RWPE2 (cell line): Measurements from ENCODE around the gene TEX22.
A peak's percentile ranks its signal among the peaks of the same experiment; 100 is the strongest.

Experiments
- ATAC-seq: fragments of 200-7000 bp; cut with Tn5 transposase; 3 replicates; pipeline ENCODE4 v1.9.1; 2021; ENCODE audit warnings: low read depth
- DNase-seq: peaks from one replicate; pipeline ENCODE4 v3.0.0-alpha.2; 2020; ENCODE audit warnings: low spot score
- H3K27ac ChIP-seq: fragments of 450-650 bp; 2 replicates; pipeline ENCODE4 v1.5.1; 2017; ENCODE audit warnings: mild to moderate bottlenecking; ENCODE audit not compliant: poor library complexity, severe bottlenecking
- H3K27me3 ChIP-seq: fragments of 250-450 bp; sonication (Bioruptor Pico); 2 replicates; pipeline ENCODE4 v1.5.1; 2021; ENCODE audit warnings: mild to moderate bottlenecking, moderate library complexity; ENCODE audit not compliant: insufficient read depth, poor library complexity, severe bottlenecking
- H3K36me3 ChIP-seq: fragments of 250-450 bp; sonication (Bioruptor Pico); 2 replicates; pipeline ENCODE4 v1.5.1; 2020; ENCODE audit warnings: low read depth, mild to moderate bottlenecking, moderate library complexity
- H3K4me1 ChIP-seq: fragments of 250-450 bp; sonication (Bioruptor Pico); 2 replicates; pipeline ENCODE4 v1.5.1; 2021; ENCODE audit warnings: mild to moderate bottlenecking, moderate library complexity; ENCODE audit not compliant: insufficient read depth, poor library complexity, severe bottlenecking
- H3K4me3 ChIP-seq: fragments of 250-450 bp; sonication (Bioruptor Pico); 2 replicates; pipeline ENCODE4 v1.5.1; 2021; ENCODE audit warnings: mild to moderate bottlenecking, moderate library complexity; ENCODE audit not compliant: severe bottlenecking
- H3K9me3 ChIP-seq: fragments of 250-450 bp; sonication (Bioruptor Pico); 2 replicates; pipeline ENCODE4 v1.5.1; 2021; ENCODE audit warnings: mild to moderate bottlenecking, moderate library complexity; ENCODE audit not compliant: severe bottlenecking
- TF ChIP-seq, protein P1 (sequence below): fragments of 450-650 bp; IDR thresholded peaks from one replicate; pipeline ENCODE4 v1.5.1; 2017; ENCODE audit warnings: mild to moderate bottlenecking, moderate library complexity; ENCODE audit not compliant: poor library complexity, severe bottlenecking

TEX22 gene, protein sequence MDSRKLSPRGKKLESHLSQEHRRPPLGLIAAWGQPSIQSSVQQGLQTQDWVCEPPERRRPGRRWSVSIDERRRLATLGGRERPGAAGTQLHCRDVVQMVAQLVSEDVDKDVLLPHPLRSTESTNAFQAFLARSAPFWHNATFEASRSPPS

DNA sequence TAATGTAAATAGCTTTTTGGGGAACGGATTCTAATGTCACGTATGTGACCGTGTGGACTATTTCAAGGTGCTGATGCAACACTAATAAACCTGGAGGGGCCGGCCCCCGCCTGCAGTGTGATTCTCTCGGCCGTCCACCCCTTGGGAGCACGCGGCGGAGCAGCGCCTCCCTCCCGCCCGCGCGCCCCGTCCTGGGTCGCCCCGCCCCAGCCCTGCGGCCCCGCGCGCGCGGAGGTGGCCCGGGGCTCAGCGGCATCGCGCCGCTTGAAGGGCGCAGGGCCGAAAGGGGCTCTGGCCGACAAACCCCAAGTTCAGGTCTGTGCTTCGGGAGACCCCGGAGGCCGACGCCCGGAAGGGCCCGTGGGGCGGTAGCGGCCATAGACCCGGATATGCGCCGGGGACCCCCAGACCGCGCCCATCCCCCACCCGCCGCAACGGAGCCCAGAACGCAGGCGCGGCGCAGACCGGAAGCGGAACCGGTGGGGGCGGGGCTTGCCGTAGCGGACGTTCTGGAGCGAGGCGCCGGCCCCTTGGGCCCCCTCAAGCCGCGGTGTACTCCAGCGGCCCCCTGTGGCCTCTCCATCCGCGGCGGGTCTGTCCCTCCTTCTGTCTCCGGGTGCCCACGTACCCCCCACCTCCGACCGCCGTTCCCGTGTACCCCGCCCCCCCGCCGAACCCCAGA, at the start of gene TEX22:
TEX22 (plus strand) TSS at position 495 of the 682 bp plus-strand sequence. CDS start 803 bp downstream, outside the sequence.
- peaks cover 11% of the 10 kb centered on the region for H3K9me3 ChIP-seq
- DNase-seq (no peak), ATAC-seq (peak; percentile 71)
- no peaks in the 10 kb centered on the region for H3K27me3 ChIP-seq
- peak within 1 kb of the TSS; percentile 54 for H3K4me3 ChIP-seq
- TF ChIP-seq, protein P1, sequence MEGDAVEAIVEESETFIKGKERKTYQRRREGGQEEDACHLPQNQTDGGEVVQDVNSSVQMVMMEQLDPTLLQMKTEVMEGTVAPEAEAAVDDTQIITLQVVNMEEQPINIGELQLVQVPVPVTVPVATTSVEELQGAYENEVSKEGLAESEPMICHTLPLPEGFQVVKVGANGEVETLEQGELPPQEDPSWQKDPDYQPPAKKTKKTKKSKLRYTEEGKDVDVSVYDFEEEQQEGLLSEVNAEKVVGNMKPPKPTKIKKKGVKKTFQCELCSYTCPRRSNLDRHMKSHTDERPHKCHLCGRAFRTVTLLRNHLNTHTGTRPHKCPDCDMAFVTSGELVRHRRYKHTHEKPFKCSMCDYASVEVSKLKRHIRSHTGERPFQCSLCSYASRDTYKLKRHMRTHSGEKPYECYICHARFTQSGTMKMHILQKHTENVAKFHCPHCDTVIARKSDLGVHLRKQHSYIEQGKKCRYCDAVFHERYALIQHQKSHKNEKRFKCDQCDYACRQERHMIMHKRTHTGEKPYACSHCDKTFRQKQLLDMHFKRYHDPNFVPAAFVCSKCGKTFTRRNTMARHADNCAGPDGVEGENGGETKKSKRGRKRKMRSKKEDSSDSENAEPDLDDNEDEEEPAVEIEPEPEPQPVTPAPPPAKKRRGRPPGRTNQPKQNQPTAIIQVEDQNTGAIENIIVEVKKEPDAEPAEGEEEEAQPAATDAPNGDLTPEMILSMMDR: peak; percentile 25
- peak within 1 kb of the TSS; percentile 59 for H3K27ac ChIP-seq
- peaks cover 22% of the 10 kb centered on the region for H3K36me3 ChIP-seq
- H3K4me1 ChIP-seq: no peaks in the 10 kb centered on the region

DNA sequence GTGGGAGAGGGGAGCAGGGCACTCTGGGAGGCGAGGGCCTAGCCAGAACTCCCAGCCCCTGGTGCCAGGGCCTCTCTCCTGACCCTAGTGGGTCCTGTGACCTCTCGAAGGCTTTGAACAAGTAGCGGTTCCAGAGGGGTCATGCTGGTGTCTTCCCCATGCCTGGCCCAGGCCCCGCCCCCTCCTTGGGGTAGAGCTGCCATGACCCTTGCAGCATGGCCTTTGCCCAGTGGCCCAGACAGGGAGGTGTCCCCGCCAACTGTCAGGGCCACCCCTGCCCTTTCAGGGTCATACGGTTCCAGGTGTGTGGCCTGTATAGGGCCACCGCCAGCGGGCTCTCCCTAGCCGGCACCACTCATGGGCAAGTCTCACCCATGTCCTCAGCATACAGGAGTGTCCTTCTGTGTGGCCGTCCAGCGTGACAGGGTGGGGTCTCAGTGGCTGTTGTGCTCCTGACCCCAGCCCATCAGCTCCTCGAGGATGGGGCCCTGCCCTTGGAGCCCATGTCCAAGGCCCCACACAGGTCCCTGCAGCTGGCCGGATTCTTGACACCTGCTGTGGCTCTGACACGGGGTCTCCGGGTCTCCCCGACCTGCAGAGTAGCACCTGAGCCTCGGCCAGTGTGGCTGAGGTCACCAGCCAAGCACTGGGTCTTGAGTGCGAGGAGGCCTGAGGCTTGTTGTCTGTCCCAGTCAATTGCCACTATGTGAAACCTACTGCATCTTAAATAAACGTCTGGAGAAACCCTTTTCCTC, 49.2 kb upstream of the TEX22 start:
- Histone ChIP-seq H3K9me3 (peaks cover 2% of the 10 kb centered on the region), H3K4me1 (peaks cover 2% of the 10 kb centered on the region), H3K4me3 (no peak overlapping the region), H3K27me3 (no peaks in the 10 kb centered on the region), H3K36me3 (peaks cover 4% of the 10 kb centered on the region), H3K27ac (no peak overlapping the region)
- TF ChIP-seq, protein P1: no peak
- ATAC-seq (no peak), DNase-seq (peak; percentile 73)

DNA sequence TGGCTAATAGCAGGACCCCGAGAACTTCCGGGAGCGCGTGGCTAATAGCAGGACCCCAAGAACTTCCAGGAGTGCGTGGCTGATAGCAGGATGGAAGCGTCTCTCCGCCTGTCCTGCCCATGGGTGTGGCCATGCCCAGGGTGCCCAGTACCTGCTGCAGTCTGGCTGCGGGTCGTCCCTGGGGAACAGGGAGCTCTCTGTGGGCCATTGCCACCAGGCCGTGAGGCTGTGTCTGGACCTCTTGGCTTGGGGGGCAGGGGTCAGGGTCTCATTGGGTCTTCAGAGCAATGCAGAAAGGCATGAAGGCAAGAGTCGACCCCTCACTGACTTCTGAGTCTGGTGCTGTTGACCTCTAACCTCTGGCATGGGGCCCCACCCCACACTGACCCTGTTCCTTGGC, 48.3 kb upstream of the TEX22 start:
- no peak overlapping the region for H3K4me3 ChIP-seq
- peaks cover 4% of the 10 kb centered on the region for H3K36me3 ChIP-seq
- no peaks in the 10 kb centered on the region for H3K9me3 ChIP-seq
- H3K4me1 ChIP-seq: peaks cover 2% of the 10 kb centered on the region
- ATAC-seq (no peak), DNase-seq (peak; percentile 71)
- no peaks in the 10 kb centered on the region for H3K27me3 ChIP-seq
- no peak overlapping the region for H3K27ac ChIP-seq
- TF ChIP-seq, protein P1: no peak

DNA sequence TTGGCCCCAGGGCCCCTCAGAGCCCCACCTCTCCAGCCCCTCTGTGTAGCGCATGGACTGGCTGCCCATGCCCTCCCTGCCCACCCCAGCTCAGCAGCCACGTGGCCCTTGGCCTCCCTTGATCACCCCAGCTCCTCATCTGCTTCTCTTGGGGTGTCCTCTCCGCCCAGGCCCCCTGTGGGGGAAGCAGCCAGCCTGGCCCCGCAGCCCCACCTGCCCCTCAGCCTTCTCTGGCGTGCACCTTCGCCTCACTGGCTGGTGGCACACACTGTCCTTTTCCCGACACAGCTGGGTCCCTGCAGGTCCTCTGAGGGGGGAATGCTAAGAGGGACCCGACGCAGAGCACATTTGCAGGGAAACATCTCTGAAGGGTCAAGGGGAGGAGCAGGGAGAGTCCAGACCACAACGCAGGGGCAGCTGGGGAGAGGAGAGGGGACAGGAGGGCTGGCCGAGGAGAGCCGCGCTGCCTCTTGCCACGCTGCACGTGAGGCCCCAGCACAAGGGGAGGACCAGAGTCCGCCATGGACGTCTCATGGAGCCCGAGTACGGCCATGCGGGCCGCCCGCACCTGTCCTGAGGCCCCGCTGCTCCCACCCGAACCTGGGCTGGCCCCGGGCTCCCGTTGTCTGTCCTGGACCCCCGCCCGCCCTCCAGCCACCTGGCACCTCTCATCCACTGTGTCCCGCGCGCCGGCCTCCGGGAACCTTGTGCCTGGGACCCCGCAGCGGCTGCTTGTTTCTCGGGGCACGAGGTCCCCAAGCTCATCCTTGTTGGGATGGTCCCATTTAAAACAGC, 47.7 kb upstream of the TEX22 start:
- ATAC-seq (no peak), DNase-seq (peak; percentile 78)
- TF ChIP-seq, protein P1: no peak
- Histone ChIP-seq H3K27me3 (no peaks in the 10 kb centered on the region), H3K36me3 (peaks cover 4% of the 10 kb centered on the region), H3K4me3 (no peak overlapping the region), H3K4me1 (peaks cover 2% of the 10 kb centered on the region), H3K9me3 (no peaks in the 10 kb centered on the region), H3K27ac (no peak overlapping the region)
